NAMALWA (cell line): Measurements from ENCODE around the gene GADD45A.
A peak's percentile ranks its signal among the peaks of the same experiment; 100 is the strongest.
"Not testable (repeated sequence)": the region's sequence is repeated elsewhere in the genome, so short reads cannot be mapped to it uniquely, and the experiment has no call there.

Experiments used
- DNase-seq: peaks from one replicate; pipeline ENCODE4 v3.0.0-alpha.2; 2015; ENCODE audit warnings: low spot score

The GADD45A gene, protein sequence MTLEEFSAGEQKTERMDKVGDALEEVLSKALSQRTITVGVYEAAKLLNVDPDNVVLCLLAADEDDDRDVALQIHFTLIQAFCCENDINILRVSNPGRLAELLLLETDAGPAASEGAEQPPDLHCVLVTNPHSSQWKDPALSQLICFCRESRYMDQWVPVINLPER

DNA sequence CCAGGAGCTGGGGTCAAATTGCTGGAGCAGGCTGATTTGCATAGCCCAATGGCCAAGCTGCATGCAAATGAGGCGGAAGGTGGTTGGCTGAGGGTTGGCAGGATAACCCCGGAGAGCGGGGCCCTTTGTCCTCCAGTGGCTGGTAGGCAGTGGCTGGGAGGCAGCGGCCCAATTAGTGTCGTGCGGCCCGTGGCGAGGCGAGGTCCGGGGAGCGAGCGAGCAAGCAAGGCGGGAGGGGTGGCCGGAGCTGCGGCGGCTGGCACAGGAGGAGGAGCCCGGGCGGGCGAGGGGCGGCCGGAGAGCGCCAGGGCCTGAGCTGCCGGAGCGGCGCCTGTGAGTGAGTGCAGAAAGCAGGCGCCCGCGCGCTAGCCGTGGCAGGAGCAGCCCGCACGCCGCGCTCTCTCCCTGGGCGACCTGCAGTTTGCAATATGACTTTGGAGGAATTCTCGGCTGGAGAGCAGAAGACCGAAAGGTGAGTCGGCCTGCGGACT lies at the start of gene GADD45A:
Gene GADD45A, plus strand, starts transcription at position 135 of the 491 bp plus-strand sequence. Its CDS starts 294 bp downstream, at position 429.
- peak; percentile 99 for DNase-seq

DNA sequence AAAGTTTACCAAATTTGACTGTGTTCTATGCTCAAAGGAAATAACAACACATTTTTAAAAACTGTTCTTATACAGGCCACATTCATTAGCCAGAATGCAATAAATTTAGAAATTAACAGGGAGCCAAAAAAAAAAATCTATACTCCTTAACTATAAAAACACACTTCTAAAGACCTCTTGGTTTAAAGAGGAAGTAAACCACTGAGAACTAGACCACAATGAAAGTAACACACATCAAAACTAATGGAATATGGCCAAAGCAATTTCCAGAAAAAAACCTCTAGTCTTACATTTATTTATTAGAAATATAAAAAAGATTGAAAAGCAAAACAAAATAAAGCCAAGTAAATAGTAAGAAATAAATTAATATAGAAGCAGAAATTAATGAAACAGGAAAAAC lies 48.9 kb upstream of the GADD45A start:
- DNase-seq = no peak

DNA sequence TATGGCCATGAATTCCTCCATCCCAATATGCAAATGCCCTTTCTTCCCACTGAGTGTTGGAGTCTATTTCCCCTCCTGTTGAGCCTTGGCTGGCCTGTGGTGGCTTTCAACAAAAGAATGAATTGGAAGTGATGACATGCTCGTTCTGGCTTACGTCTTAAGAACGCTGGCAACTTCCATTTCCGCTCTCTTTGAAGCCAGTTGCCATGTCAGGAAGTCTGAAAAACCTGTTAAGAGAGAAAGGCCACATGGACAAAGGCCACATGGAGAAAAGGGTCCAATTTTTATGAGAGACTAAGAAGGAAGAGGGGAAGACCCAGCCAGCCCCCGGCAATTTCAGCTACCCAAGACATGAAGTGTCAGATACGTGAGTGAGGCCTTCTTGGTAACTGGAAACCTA lies 45.6 kb upstream of the GADD45A start:
- DNase-seq = no peak

DNA sequence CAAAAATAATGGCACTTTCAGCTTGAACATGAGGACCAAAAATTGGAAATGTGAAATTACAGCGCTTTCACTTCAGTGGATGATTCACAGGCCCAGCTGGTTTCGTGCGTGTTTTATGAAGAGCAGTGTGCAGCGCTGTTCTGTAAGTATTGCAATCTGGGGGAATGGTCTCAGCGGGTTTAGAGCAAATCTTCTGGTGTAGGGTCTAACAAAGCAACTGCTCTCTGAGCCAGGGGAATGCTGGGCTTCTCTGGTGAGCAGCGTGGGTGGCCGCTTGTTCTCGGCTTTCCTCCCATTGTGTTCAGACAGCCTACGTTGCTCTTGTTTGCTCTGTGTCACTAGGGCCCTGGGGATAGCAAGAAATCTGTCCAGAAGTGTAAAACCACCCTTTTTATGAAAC lies 42.4 kb upstream of the GADD45A start:
- no peak for DNase-seq

DNA sequence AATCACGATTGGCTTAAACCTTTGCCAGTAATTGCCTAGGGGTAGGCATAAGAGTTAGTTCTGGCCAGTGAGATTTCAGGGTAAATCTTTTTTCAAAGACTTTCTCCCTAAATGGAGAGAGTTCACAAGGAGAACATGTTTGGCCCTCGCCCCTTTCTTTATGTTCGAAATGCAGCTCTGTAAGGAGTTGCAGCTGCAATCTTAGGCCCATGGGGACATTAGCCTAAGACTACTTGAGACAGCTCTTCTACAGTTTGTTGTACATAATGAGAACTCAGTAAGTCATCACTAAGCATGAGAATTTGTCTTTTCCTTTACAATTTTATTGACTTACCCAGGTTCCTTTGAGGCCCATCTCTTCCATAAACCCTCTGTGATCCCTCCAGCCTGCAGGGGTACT lies 40.4 kb upstream of the GADD45A start:
- DNase-seq = no peak

DNA sequence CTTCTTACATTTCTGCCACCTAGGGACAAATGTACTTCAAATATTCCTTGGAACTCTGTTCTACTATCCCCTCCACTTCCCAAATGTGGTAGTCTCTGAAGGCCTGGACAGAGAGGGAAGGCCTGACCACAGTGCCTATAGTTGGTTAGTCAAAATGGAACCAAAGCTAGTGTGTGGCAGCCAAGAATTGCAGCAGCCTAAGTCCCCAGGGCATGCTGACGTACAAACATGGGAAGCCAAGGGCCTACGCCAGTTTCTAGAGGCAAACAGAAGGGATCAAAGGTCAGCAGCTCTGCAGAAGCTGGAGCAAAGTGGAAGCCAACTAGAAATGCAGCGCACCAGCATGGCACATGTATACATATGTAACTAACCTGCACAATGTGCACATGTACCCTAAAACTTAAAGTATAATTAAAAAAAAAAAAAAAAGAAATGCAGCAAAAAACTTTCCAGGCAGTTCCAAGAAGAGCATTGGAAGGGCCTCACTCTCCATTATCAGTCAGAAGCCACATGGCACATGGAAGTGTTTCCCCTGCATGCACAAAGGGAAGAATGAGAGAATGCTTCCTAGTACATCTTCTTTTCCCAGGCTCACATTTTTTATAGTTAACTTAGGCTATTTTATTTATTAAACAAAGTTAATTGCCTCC lies 39.4 kb upstream of the GADD45A start:
- no peak for DNase-seq

DNA sequence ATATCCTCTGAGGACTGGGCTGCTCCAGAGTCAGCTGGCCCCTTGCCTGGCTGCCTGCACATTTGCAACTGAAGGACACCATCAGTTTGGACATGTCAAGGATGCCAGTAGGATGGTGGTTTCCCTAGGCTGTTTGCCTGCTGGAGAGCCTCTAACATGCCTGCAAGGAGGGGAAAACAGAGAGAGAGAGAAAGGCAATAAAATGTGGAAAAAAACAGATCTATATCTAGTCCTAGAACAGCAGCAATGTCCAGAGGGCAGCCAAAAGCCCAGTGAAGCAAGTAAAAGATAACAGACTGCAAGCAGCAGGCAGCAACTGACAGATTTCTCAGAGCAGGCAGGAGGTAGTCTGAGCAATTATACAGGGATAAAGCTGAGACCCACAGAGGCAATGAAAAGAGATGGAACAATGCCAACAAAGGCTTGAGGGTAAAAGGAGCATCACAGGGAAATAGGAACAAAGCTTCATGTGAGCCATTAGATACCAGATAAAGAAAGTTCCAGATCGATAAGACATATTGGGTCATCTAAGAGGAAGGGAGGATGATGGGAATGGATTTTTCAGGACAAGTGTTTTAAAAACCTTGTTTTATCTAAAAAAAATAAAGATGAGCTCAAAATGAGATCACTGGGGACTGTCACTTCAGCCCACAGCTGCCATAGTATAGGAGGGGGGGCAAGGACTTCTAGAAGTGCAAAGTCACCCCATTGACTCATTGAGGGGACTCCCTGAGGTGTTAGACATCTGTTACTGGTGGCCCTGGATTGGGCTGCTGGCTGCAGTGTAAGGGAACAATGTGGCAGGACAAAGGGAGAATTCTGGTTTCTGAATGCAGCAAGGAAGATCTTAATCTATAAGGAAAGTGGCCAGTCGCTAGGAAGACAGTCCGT lies 38.6 kb upstream of the GADD45A start:
- no peak for DNase-seq

DNA sequence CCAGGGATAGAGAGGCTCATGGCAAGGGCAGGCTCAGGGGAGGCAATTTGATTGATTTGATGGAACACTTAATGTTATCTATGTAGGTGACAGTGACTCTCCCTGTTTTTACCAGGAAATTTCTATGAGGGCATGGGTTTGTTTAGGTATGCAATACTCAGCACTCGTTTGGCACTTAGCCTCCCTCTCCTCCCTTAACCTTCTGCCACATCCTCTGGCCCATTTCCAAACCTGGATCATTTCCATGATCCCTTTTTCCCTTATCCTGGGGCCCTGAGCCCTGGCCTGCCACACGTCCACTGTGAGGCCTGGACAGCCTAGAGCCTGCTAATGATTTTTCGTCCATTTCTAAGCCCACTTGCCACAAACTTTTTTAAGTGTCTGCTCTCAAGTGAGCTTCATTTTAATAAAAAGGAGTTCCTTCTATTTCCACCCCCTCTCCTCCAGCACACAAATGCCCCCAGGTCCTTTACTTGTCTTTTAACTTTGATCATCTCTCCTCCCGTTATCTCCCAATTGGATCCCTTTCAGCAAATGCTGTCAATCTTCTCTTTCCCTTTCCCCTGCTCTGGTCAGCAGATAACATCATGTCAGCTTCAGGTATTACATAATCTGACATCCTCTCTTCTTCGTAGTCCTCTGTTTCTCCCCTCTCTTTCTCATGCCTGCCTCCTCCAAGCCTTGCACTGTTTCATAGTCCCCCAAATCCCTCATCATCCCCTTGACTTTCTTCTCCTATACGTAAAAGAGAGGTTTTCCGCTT lies 37.8 kb upstream of the GADD45A start:
- DNase-seq = no peak

DNA sequence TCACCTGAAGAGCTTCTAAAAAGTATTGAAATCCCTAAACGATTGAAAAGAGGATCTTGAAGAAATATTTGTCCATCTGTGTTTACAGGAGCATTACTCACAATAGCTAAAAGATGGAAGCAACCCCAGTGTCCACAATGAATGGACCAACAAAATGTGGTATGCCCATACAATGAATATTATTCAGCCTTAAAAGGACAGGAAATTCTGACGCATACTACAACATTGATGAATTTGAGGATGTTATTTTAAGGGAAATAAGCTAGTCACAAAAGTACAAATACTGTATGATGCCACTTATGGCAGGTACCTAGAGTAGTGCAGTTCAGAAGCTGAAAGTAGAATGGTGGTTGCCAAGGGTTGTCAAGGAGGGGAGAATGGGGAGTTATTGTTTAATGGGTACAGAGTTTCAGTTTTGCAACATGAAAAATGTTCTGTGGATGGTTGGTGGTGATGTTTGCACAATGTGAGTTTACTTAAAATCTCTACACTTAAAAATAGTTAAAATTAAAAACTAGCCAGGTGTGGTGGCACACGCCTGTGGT lies 37.1 kb upstream of the GADD45A start:
- DNase-seq = no peak

DNA sequence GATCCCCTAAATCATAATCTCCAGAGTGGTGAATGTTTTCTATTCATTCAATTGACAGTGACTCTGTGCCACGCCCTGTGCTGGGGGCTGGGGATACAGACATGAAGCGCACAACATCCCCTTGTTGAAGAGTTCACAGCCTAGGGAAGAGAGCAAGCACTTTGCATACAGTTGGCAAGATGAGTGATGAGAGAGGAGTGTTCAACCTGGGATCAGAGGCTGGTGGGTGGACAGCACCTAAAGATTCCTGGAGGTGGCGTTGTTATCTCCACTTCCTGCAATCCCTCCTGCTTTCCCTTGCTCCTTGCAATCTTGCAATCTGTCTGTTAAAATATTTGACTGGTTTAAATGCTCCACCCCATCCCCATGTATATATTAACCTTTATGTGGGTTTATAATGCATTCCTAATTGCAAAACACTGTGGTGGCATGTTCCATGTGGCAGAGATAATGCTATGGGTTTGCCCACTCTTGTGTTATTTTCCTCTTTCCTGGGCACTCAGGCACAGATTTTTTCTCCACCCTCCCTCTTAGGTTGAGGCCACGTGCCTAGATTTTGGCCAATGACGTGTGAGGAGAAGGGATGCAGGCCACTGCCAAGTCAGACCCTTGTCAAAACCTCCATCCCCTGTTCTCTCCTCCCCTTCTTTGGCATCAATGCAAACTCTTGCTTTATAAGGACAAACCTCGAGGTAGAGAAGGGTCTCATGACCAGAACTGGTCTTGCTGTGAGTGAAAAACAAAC lies 36.2 kb upstream of the GADD45A start:
- DNase-seq = no peak

DNA sequence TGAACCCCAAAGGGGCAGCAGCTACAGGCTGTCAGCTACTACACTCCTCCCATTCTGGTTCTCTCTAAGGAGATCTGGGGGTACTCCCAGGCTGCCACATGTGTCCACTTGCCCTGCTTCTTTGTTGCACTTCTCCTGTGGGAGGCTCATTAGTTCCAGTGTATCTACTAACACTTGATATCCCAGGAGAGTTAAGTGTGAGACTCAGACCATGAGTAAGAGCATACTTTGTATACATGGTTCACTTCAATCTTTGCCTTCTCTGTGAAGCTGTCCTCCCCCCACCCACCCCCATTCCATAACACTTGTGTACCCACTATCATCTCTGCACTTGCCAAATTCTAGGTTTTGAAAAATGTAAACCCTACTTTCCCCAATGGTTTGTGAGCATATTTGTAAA lies 34.9 kb upstream of the GADD45A start:
- DNase-seq = no peak

DNA sequence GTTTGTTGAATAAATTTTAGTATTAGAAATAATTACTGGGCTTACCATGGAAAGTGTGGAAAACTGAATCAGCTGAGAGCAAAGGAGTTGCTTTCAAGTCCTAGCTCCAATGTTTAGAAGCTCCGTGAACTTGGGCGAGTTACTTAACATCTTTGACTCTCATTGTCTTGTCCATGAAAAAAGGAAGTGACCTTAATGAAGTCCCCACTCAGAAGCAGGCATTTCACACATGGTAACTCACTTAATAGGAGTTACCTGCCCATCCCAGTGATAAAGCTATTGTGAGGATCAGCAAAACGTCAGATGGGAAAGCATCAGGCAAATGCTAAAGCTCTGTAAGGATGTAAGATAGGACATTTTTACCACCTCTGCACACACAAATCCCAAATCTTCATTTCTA lies 34.0 kb upstream of the GADD45A start:
- DNase-seq = no peak

DNA sequence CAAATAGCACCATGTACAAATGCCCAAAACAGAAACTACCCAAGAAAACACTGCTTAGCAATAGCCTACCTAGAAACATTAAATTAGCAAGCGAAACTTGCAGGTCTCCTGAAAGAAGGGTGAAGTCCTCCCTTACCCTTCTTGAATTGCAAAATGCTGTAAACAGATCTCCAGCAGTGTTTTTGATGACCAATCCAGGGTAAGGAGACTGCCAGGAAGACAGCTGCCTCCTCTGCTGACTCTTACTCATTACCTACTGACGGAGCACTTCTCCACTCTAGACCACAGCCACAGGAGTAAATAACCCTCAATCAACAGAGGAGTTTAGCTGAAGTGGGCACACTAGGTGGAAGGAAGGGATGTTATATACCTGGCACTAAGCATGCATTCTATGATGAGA lies 32.2 kb upstream of the GADD45A start:
- DNase-seq = no peak

DNA sequence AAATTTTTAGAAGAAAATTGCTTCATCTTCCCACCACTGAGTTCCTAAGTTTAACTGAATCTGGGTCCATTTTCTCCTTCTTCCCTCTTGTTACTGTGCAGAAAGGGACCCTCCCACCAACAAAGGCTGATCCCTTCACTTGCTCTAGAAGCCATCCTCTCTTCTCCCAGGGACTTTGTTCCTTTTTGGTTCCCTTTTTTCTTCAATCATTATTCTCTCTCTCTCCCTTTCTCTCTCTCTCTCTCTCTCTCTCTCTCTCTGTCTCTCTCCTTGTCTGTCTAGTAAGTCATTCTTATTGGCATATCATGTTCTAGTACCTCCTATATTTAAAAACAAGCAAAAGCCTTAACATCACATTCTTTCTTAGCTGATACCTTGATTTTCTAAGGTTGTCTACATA lies 31.7 kb upstream of the GADD45A start:
- no peak for DNase-seq

DNA sequence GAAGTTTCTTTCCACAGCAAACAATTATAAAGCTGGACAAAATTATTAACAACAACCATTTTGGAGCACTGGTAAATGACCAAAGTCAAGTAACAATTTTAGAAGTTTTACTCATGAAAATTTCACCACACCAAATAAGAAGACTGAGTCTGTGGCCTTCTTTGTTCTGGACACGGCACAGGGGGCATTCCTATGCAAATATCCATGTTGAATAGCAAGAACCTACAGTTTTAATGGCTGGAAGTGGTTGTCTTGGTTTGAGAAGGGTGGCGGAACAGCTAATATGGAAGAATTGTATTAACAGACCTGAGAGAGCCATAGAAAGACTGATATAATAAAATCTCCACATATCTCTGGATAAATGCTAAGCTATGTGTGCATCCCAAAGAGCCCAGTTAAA lies 29.4 kb upstream of the GADD45A start:
- DNase-seq = no peak

DNA sequence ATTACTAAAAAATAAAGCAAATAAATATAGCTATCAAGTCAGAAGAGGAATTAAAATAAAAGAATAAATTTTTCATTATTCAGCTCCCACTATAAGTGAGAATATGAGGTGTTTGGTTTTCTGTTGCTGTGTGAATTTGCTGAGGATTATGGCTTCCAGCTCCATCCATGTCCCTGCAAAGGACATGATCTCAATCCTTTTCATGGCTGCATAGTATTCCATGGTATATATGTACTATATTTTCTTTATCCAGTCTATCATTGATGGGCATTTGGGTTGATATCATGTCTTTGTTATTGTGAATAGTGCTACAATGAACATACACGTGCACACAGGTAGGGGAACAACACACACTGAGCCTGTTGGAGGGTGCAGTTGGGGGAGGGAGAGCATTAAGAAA lies 27.8 kb upstream of the GADD45A start:
- not testable (repeated sequence) for DNase-seq

DNA sequence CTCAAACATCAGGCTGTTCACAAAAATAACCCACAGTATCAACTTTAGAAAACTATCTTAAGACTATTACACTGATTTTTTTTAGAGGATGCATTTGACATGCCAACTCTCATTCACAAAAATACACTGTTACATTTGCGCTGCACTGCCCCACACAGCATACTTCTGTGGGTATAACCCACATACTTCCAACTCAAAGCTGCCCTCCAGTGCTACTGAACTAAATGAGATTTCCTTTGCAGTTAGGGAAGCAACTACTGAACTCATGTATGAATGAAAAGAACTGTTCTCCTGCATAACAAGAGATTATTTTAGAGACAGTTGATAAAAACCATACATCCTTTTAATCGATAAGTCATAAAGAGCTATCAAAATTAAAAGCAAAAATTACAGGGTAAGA lies 25.8 kb upstream of the GADD45A start:
- DNase-seq = no peak

DNA sequence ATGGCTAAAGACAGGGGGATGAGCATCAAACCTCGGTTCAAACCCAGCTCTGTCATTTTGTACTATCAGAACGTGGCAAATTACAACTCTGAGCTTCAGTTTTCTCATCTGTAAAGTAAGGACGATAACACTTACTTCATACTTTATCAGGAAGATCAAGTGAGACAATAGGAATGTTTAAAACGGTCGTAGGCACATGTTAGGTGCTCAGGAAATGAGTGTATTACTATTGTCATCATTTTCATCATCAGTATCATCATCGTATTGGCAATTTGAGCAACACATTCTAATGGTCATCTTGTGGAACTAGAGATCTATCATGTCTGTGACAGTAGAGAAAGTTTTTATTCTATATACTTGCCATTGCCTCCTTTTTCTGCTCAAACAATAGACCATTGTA lies 22.1 kb upstream of the GADD45A start:
- no peak for DNase-seq

DNA sequence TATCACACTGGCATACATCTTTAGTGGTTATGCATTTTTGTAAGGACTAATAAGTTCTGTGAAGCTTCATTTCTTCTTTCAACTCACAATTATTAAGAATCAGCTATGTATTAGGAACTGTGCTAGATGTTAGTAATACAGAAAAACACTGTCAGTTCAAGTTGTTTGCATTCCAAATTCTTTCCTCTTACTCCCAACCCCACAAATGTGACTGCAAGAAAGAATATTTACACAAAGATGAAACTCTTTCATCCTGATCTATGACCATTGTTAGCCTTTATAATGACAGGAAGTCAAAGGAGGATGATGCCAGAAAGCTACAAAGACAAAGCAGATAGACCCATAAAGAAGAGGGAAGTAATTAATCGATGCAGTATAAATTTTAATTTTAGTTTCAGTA lies 21.0 kb upstream of the GADD45A start:
- no peak for DNase-seq

DNA sequence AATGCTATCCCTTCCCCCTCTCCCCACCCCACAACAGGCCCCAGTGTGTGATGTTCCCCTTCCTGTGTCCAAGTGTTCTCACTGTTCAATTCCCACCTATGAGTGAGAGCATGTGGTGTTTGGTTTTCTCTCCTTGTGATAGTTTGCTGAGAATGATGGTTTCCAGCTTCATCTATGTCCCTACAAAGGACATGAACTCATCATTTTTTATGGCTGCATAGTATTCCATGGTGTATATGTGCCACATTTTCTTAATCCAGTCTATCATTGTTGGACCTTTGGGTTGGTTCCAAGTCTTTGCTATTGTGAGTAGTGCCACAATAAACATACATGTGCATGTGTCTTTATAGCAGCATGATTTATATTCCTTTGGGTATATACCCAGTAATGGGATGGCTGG lies 19.7 kb upstream of the GADD45A start:
- not testable (repeated sequence) for DNase-seq

DNA sequence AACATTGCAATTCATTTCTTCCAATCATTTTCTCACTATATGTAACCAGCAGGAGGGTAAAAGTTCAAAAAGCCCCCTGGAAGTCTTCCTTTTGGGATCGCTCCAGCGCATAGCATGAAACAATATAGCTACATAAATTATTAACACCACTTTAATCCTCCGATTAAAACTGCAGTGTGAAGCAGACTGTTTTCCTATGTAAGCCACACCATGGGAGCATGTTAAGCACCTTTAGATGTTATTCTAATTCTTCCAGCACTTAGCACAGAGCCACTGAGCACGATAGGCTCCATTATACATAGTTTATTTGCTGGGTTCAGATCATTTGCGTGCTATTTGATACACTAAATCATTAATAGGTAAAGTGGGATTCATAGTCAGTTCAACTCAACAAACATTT lies 18.4 kb upstream of the GADD45A start:
- no peak for DNase-seq
